ENCODE results near the gene MRM2. TPM values are rescaled to one million over a fixed set of nuclear protein-coding genes. Genes with fewer than 3 reads are reported as not detected.
A peak's percentile ranks its signal among the peaks of the same experiment; 100 is the strongest.

Gene MRM2
- total and polyA plus RNA-seq, 2 donors (not counting 1 experiment from before 2014, with no cell fraction given) = 14.9 to 19.3 TPM

DNA sequence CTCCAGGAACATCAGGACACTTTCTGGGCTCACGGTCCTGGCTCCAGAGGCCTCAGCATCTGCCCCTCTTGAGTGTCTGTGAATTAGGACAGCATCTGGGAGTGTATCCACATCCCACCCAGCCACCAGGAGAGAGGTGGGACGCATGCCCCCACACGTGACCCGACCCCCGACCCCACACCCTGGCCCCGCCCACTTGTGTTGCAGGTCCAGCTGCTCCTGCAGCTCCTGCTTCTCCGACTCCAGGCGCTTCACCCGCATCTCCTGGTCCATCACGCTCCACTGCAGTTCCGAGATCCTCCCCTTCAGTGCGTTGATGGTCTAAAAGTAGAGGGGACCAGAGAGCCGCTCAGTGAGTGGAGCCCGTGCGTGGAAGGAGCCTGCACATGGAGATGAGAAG, 22.9 kb downstream of the MRM2 start:
- Histone ChIP-seq H3K9ac (ENCODE audit: insufficient read depth, low read length) (no peak overlapping the region), H2AFZ (ENCODE audit: low read length) (no peak overlapping the region), H4K20me1 (ENCODE audit: control insufficient read depth, extremely low read depth, insufficient read depth, low read length) (no peaks in the 10 kb centered on the region), H3K79me2 (ENCODE audit: control insufficient read depth, insufficient read depth, low read length) (no peaks in the 10 kb centered on the region), H3K36me3 (ENCODE audit: control insufficient read depth, insufficient read depth, low read length) (peaks cover 1% of the 10 kb centered on the region), H3K27ac (ENCODE audit: insufficient read depth, low read length) (no peak overlapping the region), H3K9me3 (ENCODE audit: control insufficient read depth, insufficient read depth, low read depth, low read length) (no peaks in the 10 kb centered on the region), H3K4me3 (replicated peaks in 1 of 4; ENCODE audit: control extremely low read depth in 1 of 4, insufficient read depth in 1 of 4, low read depth in 3 of 4, low read length in 4 of 4) (no peak overlapping the region), H3K4me1 (ENCODE audit: control insufficient read depth, extremely low read depth, insufficient read depth, low read length) (no peaks in the 10 kb centered on the region), H3K4me2 (ENCODE audit: extremely low read depth, insufficient read depth, low read length) (no peak overlapping the region), H3K27me3 (ENCODE audit: control insufficient read depth, insufficient read depth, low read length) (no peaks in the 10 kb centered on the region)
- TF ChIP-seq, protein P1, sequence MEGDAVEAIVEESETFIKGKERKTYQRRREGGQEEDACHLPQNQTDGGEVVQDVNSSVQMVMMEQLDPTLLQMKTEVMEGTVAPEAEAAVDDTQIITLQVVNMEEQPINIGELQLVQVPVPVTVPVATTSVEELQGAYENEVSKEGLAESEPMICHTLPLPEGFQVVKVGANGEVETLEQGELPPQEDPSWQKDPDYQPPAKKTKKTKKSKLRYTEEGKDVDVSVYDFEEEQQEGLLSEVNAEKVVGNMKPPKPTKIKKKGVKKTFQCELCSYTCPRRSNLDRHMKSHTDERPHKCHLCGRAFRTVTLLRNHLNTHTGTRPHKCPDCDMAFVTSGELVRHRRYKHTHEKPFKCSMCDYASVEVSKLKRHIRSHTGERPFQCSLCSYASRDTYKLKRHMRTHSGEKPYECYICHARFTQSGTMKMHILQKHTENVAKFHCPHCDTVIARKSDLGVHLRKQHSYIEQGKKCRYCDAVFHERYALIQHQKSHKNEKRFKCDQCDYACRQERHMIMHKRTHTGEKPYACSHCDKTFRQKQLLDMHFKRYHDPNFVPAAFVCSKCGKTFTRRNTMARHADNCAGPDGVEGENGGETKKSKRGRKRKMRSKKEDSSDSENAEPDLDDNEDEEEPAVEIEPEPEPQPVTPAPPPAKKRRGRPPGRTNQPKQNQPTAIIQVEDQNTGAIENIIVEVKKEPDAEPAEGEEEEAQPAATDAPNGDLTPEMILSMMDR (conservative IDR thresholded peaks at IDR 0.05 in 1 of 2, IDR thresholded peaks at IDR 0.05 in 1 of 2; ENCODE audit: low read depth in 1 of 2, low read length in 2 of 2) = no peak
- no peak for TF ChIP-seq EZH2 (IDR thresholded peaks at IDR 0.05; ENCODE audit: low read length, missing control alignments)
- no peak for DNase-seq (ENCODE audit: low read depth in 2 of 2)

DNA sequence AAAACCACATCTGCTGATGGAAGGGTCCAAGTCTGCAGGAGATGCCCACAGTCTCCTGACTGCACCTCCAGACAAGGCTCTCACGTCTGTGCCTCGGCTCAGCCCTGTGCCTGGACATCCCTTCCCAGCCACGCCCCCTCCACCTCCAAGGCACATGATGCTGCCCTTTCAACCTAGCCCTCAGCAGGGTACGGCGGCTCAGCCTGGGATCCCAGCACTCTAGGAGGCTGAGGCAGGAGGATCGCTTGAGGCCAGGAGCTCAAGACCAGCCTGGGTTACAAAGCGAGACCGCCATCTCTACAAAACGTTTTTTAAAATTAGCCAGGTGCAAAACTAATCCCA, 23.6 kb downstream of the MRM2 start:
- H3K4me1 ChIP-seq (ENCODE audit: control insufficient read depth, extremely low read depth, insufficient read depth, low read length) = no peaks in the 10 kb centered on the region
- H3K4me2 ChIP-seq (ENCODE audit: extremely low read depth, insufficient read depth, low read length) = no peak overlapping the region
- no peaks in the 10 kb centered on the region for H3K27me3 ChIP-seq (ENCODE audit: control insufficient read depth, insufficient read depth, low read length)
- peaks cover 6% of the 10 kb centered on the region for H3K36me3 ChIP-seq (ENCODE audit: control insufficient read depth, insufficient read depth, low read length)
- no peak overlapping the region for H3K9ac ChIP-seq (ENCODE audit: insufficient read depth, low read length)
- no peak for DNase-seq (ENCODE audit: low read depth in 2 of 2)
- H3K4me3 ChIP-seq (replicated peaks in 1 of 4; ENCODE audit: control extremely low read depth in 1 of 4, insufficient read depth in 1 of 4, low read depth in 3 of 4, low read length in 4 of 4) = no peak overlapping the region
- H3K79me2 ChIP-seq (ENCODE audit: control insufficient read depth, insufficient read depth, low read length) = no peaks in the 10 kb centered on the region
- no peaks in the 10 kb centered on the region for H3K9me3 ChIP-seq (ENCODE audit: control insufficient read depth, insufficient read depth, low read depth, low read length)
- no peak overlapping the region for H2AFZ ChIP-seq (ENCODE audit: low read length)
- no peaks in the 10 kb centered on the region for H4K20me1 ChIP-seq (ENCODE audit: control insufficient read depth, extremely low read depth, insufficient read depth, low read length)
- TF ChIP-seq EZH2 (IDR thresholded peaks at IDR 0.05; ENCODE audit: low read length, missing control alignments) = no peak
- TF ChIP-seq, protein P1 (conservative IDR thresholded peaks at IDR 0.05 in 1 of 2, IDR thresholded peaks at IDR 0.05 in 1 of 2; ENCODE audit: low read depth in 1 of 2, low read length in 2 of 2) = no peak
- no peak overlapping the region for H3K27ac ChIP-seq (ENCODE audit: insufficient read depth, low read length)

DNA sequence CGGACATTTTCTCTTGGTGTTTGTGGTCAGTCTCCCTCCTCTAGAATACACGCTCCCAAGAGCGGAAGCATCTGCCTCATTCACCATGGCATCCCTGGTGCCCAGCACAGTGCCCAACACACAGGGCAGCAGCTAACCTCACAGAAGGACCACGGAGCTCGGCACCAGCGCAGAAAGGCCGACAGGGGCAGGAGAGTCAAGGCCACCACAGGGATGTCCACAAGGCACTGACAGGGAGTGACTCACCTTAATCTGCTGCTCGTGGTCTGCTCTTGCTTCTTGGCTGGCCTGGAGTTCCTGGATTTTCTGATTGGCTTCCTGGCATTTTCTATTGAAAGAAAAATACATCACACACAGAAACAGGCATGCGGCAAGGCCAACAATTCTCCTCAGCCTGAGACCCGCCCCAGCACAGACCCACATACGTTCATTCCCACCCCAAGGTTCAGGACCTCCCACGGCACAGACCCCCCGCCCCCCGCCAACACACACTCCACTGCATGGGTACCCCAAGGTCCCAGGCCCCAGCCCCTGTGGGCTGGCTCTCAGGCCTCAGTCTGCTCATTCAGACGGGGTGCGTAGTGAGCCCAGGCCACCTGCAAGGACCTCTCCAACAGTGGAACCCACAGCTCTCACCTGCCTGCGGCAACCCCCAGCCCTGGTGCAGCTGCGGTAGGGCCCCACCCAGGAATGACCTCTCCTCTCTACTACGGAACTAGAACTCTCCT, 24.1 kb downstream of the MRM2 start:
- no peaks in the 10 kb centered on the region for H3K4me1 ChIP-seq (ENCODE audit: control insufficient read depth, extremely low read depth, insufficient read depth, low read length)
- H3K9me3 ChIP-seq (ENCODE audit: control insufficient read depth, insufficient read depth, low read depth, low read length) = no peaks in the 10 kb centered on the region
- DNase-seq (ENCODE audit: low read depth in 2 of 2) = peak in 1 of 2 donors; percentile 15
- H3K27me3 ChIP-seq (ENCODE audit: control insufficient read depth, insufficient read depth, low read length) = no peaks in the 10 kb centered on the region
- H3K4me2 ChIP-seq (ENCODE audit: extremely low read depth, insufficient read depth, low read length) = no peak overlapping the region
- H3K79me2 ChIP-seq (ENCODE audit: control insufficient read depth, insufficient read depth, low read length) = no peaks in the 10 kb centered on the region
- TF ChIP-seq, protein P1 (conservative IDR thresholded peaks at IDR 0.05 in 1 of 2, IDR thresholded peaks at IDR 0.05 in 1 of 2; ENCODE audit: low read depth in 1 of 2, low read length in 2 of 2) = no peak
- TF ChIP-seq EZH2 (IDR thresholded peaks at IDR 0.05; ENCODE audit: low read length, missing control alignments) = no peak
- peaks cover 9% of the 10 kb centered on the region for H3K36me3 ChIP-seq (ENCODE audit: control insufficient read depth, insufficient read depth, low read length)
- H4K20me1 ChIP-seq (ENCODE audit: control insufficient read depth, extremely low read depth, insufficient read depth, low read length) = no peaks in the 10 kb centered on the region
- H3K4me3 ChIP-seq (replicated peaks in 1 of 4; ENCODE audit: control extremely low read depth in 1 of 4, insufficient read depth in 1 of 4, low read depth in 3 of 4, low read length in 4 of 4) = no peak overlapping the region
- H3K27ac ChIP-seq (ENCODE audit: insufficient read depth, low read length) = no peak overlapping the region
- H2AFZ ChIP-seq (ENCODE audit: low read length) = no peak overlapping the region
- H3K9ac ChIP-seq (ENCODE audit: insufficient read depth, low read length) = no peak overlapping the region
